Spleen (tissue), 7 donors: ENCODE results near the gene CES3.

ENCODE experiments used
- POLR2A ChIP-seq, 3 donors: fragments of 450-650 bp; IDR thresholded peaks; one replicate each; pipeline ENCODE4 v1.5.1; 2017; ENCODE audit warnings: antibody characterized with exemption in 3 of 3, mild to moderate bottlenecking in 1 of 3
- TF ChIP-seq, protein P1 (sequence below), 11 experiments: fragments of 200-600 bp in 7 of 11; fragments of 450-650 bp in 4 of 11; sonication (generic) in 4 of 11; IDR thresholded peaks in 8 of 11; conservative IDR thresholded peaks in 3 of 11; 1 replicate in 7 of 11; 2 replicates in 4 of 11; pipeline versions ENCODE4 v1.4.0 to v1.8.0; 2016 to 2021; ENCODE audit warnings: antibody characterized with exemption in 11 of 11, inconsistent platforms in 4 of 11, mild to moderate bottlenecking in 1 of 11
- donor health status: DM: no; HTN: no; CAD: no; lungs with moderate emphysema.
- donor health status: DM: no; HTN: no; CAD: no.
- donor health status: DM: no; HTN: no; CAD: no.

- no peak for TF ChIP-seq POLR2A (IDR thresholded peaks at IDR 0.05)
- TF ChIP-seq, protein P1, sequence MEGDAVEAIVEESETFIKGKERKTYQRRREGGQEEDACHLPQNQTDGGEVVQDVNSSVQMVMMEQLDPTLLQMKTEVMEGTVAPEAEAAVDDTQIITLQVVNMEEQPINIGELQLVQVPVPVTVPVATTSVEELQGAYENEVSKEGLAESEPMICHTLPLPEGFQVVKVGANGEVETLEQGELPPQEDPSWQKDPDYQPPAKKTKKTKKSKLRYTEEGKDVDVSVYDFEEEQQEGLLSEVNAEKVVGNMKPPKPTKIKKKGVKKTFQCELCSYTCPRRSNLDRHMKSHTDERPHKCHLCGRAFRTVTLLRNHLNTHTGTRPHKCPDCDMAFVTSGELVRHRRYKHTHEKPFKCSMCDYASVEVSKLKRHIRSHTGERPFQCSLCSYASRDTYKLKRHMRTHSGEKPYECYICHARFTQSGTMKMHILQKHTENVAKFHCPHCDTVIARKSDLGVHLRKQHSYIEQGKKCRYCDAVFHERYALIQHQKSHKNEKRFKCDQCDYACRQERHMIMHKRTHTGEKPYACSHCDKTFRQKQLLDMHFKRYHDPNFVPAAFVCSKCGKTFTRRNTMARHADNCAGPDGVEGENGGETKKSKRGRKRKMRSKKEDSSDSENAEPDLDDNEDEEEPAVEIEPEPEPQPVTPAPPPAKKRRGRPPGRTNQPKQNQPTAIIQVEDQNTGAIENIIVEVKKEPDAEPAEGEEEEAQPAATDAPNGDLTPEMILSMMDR (IDR thresholded peaks at IDR 0.05 in 8 of 11, conservative IDR thresholded peaks at IDR 0.05 in 3 of 11), result no peak
These were observed 17.0 kb upstream of the CES3 start for GRCh38 chr16:66944054-66944441.
